H1 (cell line): ENCODE results near the gene AKR7A3. TPM values are rescaled to one million over a fixed set of nuclear protein-coding genes. Genes with fewer than 3 reads are reported as not detected.

Source experiments
- CTCF ChIA-PET: fragments of 300-600 bp; sonication (Branson Sonifier 250); formaldehyde crosslinking; loops from one replicate; lab custom pipeline; 2021; ENCODE audit not compliant: partially characterized antibody; lab: Charles Lee
- POLR2A ChIA-PET: fragments of 300-600 bp; sonication (Branson Sonifier 250); formaldehyde crosslinking; loops from one replicate; lab custom pipeline; 2021; ENCODE audit warnings: inconsistent platforms; ENCODE audit not compliant: partially characterized antibody; lab: Charles Lee
- DNase-seq, 2 experiments: peaks; one replicate each; pipeline versions ENCODE4 v3.0.0 to v3.0.0-alpha.2; 2010 to 2022; ENCODE audit warnings: low spot score in 2 of 2, low read depth in 1 of 2, mixed read lengths in 1 of 2
- FAIRE-seq: peaks from 2 replicates; lab custom pipeline; 2011; peaks lifted over from hg19 to GRCh38; lab: Jason Lieb, UNC
- H2AFZ ChIP-seq: 2 replicates; pipeline ENCODE4 v1.8.1; 2012; ENCODE audit warnings: low read length, inconsistent platforms
- H2AK5ac ChIP-seq: 2 replicates; pipeline ENCODE4 v1.6.1; 2013; ENCODE audit warnings: low read depth, low read length
- H2BK120ac ChIP-seq: replicated peaks from 2 replicates; pipeline ENCODE3; 2013; ENCODE audit warnings: low read depth, low read length, inconsistent platforms
- H2BK12ac ChIP-seq: 2 replicates; pipeline ENCODE4 v1.6.1; 2013; ENCODE audit warnings: low read depth, low read length
- H2BK15ac ChIP-seq: 2 replicates; pipeline ENCODE4 v1.6.1; 2013; ENCODE audit warnings: low read length
- H2BK20ac ChIP-seq: 2 replicates; pipeline ENCODE4 v1.6.1; 2013; ENCODE audit warnings: low read length
- H2BK5ac ChIP-seq: 2 replicates; pipeline ENCODE4 v1.6.1; 2013; ENCODE audit warnings: low read depth, low read length
- H3K14ac ChIP-seq: 2 replicates; pipeline ENCODE4 v1.6.1; 2013; ENCODE audit warnings: inconsistent platforms; ENCODE audit not compliant: insufficient read length
- H3K18ac ChIP-seq: 2 replicates; pipeline ENCODE4 v1.6.1; 2013; ENCODE audit warnings: low read length; ENCODE audit errors: extremely low read depth
- H3K23ac ChIP-seq: 2 replicates; pipeline ENCODE4 v1.6.1; 2013; ENCODE audit warnings: inconsistent platforms; ENCODE audit not compliant: insufficient read length
- H3K23me2 ChIP-seq: 2 replicates; pipeline ENCODE4 v1.6.1; 2013; ENCODE audit warnings: low read depth, low read length
- H3K27ac ChIP-seq: 2 replicates; pipeline ENCODE4 v1.6.1; 2011; ENCODE audit warnings: low read depth, low read length, inconsistent platforms
- H3K27me3 ChIP-seq, 4 experiments: replicated peaks in 1 of 4; 1 replicate in 1 of 4; 2 replicates in 3 of 4; pipeline versions ENCODE4 v1.6.1 to v1.8.1; 2011 to 2013; ENCODE audit warnings: low read length in 3 of 4, mild to moderate bottlenecking in 3 of 4, inconsistent platforms in 2 of 4, mixed read lengths in 2 of 4, moderate library complexity in 1 of 4; ENCODE audit not compliant: control insufficient read depth in 3 of 4, insufficient read depth in 3 of 4; ENCODE audit errors: extremely low read depth in 1 of 4
- H3K36me3 ChIP-seq, 4 experiments: 2 replicates each; pipeline versions ENCODE4 v1.6.1 to v1.8.1; 2011 to 2013; ENCODE audit warnings: mild to moderate bottlenecking in 4 of 4, low read length in 3 of 4, moderate library complexity in 2 of 4, control low read depth in 1 of 4, inconsistent platforms in 1 of 4; ENCODE audit not compliant: insufficient read depth in 4 of 4, control insufficient read depth in 2 of 4
- H3K4ac ChIP-seq: replicated peaks from 2 replicates; pipeline ENCODE3; 2013; ENCODE audit warnings: low read length, low read depth, mixed read lengths, inconsistent platforms; ENCODE audit not compliant: insufficient read length
- H3K4me1 ChIP-seq, 4 experiments: replicated peaks in 1 of 4; 1 replicate in 1 of 4; 2 replicates in 3 of 4; pipeline versions ENCODE4 v1.6.1 to v1.8.1; 2011 to 2013; ENCODE audit warnings: low read length in 3 of 4, inconsistent platforms in 2 of 4, mixed read lengths in 1 of 4; ENCODE audit not compliant: insufficient read depth in 4 of 4, control insufficient read depth in 3 of 4
- H3K4me2 ChIP-seq, 2 experiments: 2 replicates each; pipeline versions ENCODE4 v1.6.1 to v1.8.1; 2011 to 2013; ENCODE audit warnings: low read depth in 2 of 2, low read length in 2 of 2, control low read depth in 1 of 2, inconsistent platforms in 1 of 2, mild to moderate bottlenecking in 1 of 2; ENCODE audit not compliant: insufficient read depth in 1 of 2
- H3K4me3 ChIP-seq, 4 experiments: fragments of 200-600, 300-600 bp in 1 of 4; sonication (generic), shearing (Covaris generic), sonication (Bioruptor Twin) in 1 of 4; 2 replicates each; pipeline versions ENCODE4 v1.5.1 to v1.8.1; 2011 to 2016; ENCODE audit warnings: low read length in 4 of 4, low read depth in 3 of 4, control low read depth in 2 of 4, inconsistent platforms in 2 of 4, mild to moderate bottlenecking in 2 of 4, mixed read lengths in 1 of 4, moderate library complexity in 1 of 4; ENCODE audit not compliant: insufficient read depth in 2 of 4; ENCODE audit errors: extremely low read depth in 1 of 4
- H3K56ac ChIP-seq: replicated peaks from 2 replicates; pipeline ENCODE3; 2013; ENCODE audit warnings: low read depth, mild to moderate bottlenecking, mixed read lengths, low read length, inconsistent platforms; ENCODE audit not compliant: insufficient read length
- H3K79me1 ChIP-seq: 2 replicates; pipeline ENCODE4 v1.6.1; 2013; ENCODE audit warnings: low read depth, low read length, control low read depth
- H3K79me2 ChIP-seq, 2 experiments: 2 replicates each; pipeline versions ENCODE4 v1.6.1 to v1.8.1; 2012 to 2013; ENCODE audit warnings: low read length in 2 of 2, mild to moderate bottlenecking in 2 of 2, inconsistent platforms in 1 of 2; ENCODE audit not compliant: insufficient read depth in 2 of 2, control insufficient read depth in 1 of 2
- H3K9ac ChIP-seq, 4 experiments: replicated peaks in 1 of 4; 1 replicate in 1 of 4; 2 replicates in 3 of 4; pipeline versions ENCODE4 v1.6.1 to v1.8.1; 2011 to 2013; ENCODE audit warnings: low read depth in 3 of 4, low read length in 3 of 4, control low read depth in 2 of 4, mild to moderate bottlenecking in 2 of 4, moderate library complexity in 2 of 4, inconsistent platforms in 1 of 4; ENCODE audit errors: extremely low read depth in 1 of 4
- H3K9me3 ChIP-seq, 2 experiments: 2 replicates each; pipeline versions ENCODE4 v1.6.1 to v1.8.1; 2012 to 2013; ENCODE audit warnings: mild to moderate bottlenecking in 2 of 2, moderate library complexity in 2 of 2, control low read depth in 1 of 2, inconsistent platforms in 1 of 2, low read depth in 1 of 2, low read length in 1 of 2, mixed read lengths in 1 of 2; ENCODE audit not compliant: insufficient read depth in 2 of 2
- H4K20me1 ChIP-seq, 2 experiments: replicated peaks in 1 of 2; 2 replicates each; pipeline versions ENCODE3 to v1.8.1; 2011 to 2013; ENCODE audit warnings: inconsistent platforms in 2 of 2, low read length in 2 of 2, mild to moderate bottlenecking in 1 of 2; ENCODE audit not compliant: insufficient read depth in 2 of 2, control insufficient read depth in 1 of 2
- H4K5ac ChIP-seq: 2 replicates; pipeline ENCODE4 v1.6.1; 2013; ENCODE audit warnings: low read length, low read depth, mixed read lengths, inconsistent platforms; ENCODE audit not compliant: insufficient read length
- H4K8ac ChIP-seq: 2 replicates; pipeline ENCODE4 v1.8.0; 2013; ENCODE audit warnings: mild to moderate bottlenecking, moderate library complexity, low read length, inconsistent platforms; ENCODE audit not compliant: insufficient read depth; ENCODE audit errors: extremely low read depth
- H4K91ac ChIP-seq: replicated peaks from 2 replicates; pipeline ENCODE3; 2013; ENCODE audit warnings: low read length, mixed read lengths, inconsistent platforms; ENCODE audit not compliant: insufficient read length
- ASH2L ChIP-seq: fragments of 200-600, 300-600 bp; sonication (generic); IDR thresholded peaks from one replicate; pipeline ENCODE4 v1.7.1; 2017; ENCODE audit warnings: low read length
- ATF2 ChIP-seq: IDR thresholded peaks from 2 replicates; pipeline ENCODE4 v1.6.1; 2012; ENCODE audit warnings: low read length, inconsistent platforms
- CHD1 ChIP-seq: IDR thresholded peaks from 2 replicates; pipeline ENCODE4 v1.6.1; 2012; ENCODE audit warnings: low read depth, low read length, improper control_type of control experiment
- EGR1 ChIP-seq: IDR thresholded peaks from 2 replicates; pipeline ENCODE4 v1.6.1; 2011; ENCODE audit warnings: low read depth, low read length, borderline replicate concordance
- EZH2 ChIP-seq: fragments of 200-600 bp; sonication (generic); IDR thresholded peaks from 2 replicates; pipeline ENCODE4 v1.7.1; 2012; ENCODE audit warnings: low read depth, mild to moderate bottlenecking, moderate library complexity, low read length, inconsistent platforms; ENCODE audit not compliant: severe bottlenecking
- GTF2F1 ChIP-seq: IDR thresholded peaks from 2 replicates; pipeline ENCODE4 v1.6.1; 2012; ENCODE audit warnings: low read depth, low read length, improper control_type of control experiment, borderline replicate concordance
- HDAC6 ChIP-seq: IDR thresholded peaks from one replicate; pipeline ENCODE4 v1.7.1; 2012; ENCODE audit warnings: low read depth, mild to moderate bottlenecking, inconsistent platforms, low read length, moderate library complexity
- KDM4A ChIP-seq: IDR thresholded peaks from one replicate; pipeline ENCODE4 v1.7.1; 2012; ENCODE audit warnings: low read depth, mild to moderate bottlenecking, moderate library complexity, low read length, inconsistent platforms; ENCODE audit not compliant: severe bottlenecking
- KDM5A ChIP-seq: fragments of 200-600 bp; IDR thresholded peaks from 2 replicates; pipeline ENCODE4 v1.7.1; 2012; ENCODE audit warnings: mild to moderate bottlenecking, low read length, inconsistent platforms, mixed read lengths
- POLR2A ChIP-seq, 2 experiments: IDR thresholded peaks; 1 replicate in 1 of 2; 2 replicates in 1 of 2; pipeline ENCODE4 v1.6.1; 2011; ENCODE audit warnings: low read depth in 2 of 2, low read length in 2 of 2, mild to moderate bottlenecking in 2 of 2; ENCODE audit errors: control extremely low read depth in 1 of 2
- SP1 ChIP-seq: IDR thresholded peaks from 2 replicates; pipeline ENCODE4 v1.6.1; 2011; ENCODE audit warnings: low read depth, low read length
- TBP ChIP-seq: IDR thresholded peaks from 2 replicates; pipeline ENCODE4 v1.6.1; 2011; ENCODE audit warnings: low read depth, low read length, improper control_type of control experiment
- TEAD4 ChIP-seq: IDR thresholded peaks from 2 replicates; pipeline ENCODE4 v1.6.1; 2012; ENCODE audit warnings: low read depth, low read length, inconsistent platforms, mixed read lengths
- YY1 ChIP-seq: IDR thresholded peaks from 2 replicates; pipeline ENCODE4 v1.6.1; 2011; ENCODE audit warnings: low read depth, mild to moderate bottlenecking, low read length
- WGBS, 2 experiments: shearing (Covaris generic) in 1 of 2; methylation state at CpG; one replicate each; pipeline versions ENCODE4 v1.1.6 to v1.1.7; 2013 to 2015; ENCODE audit warnings: low lambda C conversion rate in 2 of 2, mixed read lengths in 2 of 2, inconsistent platforms in 1 of 2, low coverage in 1 of 2, missing lambda C conversion rate in 1 of 2; ENCODE audit not compliant: insufficient replicate concordance in 2 of 2, insufficient coverage in 1 of 2, insufficient read length in 1 of 2; ENCODE audit errors: extremely low coverage in 1 of 2, missing lambda C conversion rate in 1 of 2; 5-methylcytosine and 5-hydroxymethylcytosine counted together
- polyA plus RNA-seq, 7 experiments: library from polyadenylated mRNA; depleted of rRNA in 3 of 7; stranded (reverse) in 5 of 7; unstranded in 2 of 7; fragments of >200 nt in 5 of 7; fragments of 200-250 nt in 2 of 7; gene quantifications; 1 replicate in 5 of 7; 2 replicates in 1 of 7; 4 replicates in 1 of 7; pipeline versions ENCODE4 v1.2.1 to v1.2.3, GENCODE V29; 2011 to 2013; ENCODE audit warnings: missing spikeins in 2 of 7, mixed read lengths in 2 of 7
- total RNA-seq: library from RNA; stranded (reverse); fragmentation: NEBNext Ultra II Directional; extraction: Animal tissue kit (Norgen Biotek cat#: 25700); gene quantifications from 2 replicates; pipeline ENCODE4 v1.2.1, GENCODE V29; 2021

The AKR7A3 gene
- total and polyA plus RNA-seq, 2 of the 8 experiments (the other 6 are each of a cell fraction or from before 2014, with no cell fraction given), result 0.62 to 0.65 TPM

GRCh38 chr1:19274636-19275035, 13.9 kb downstream of the AKR7A3 start:
- no peaks in the 10 kb centered on the region for H3K4me1 ChIP-seq
- H2BK20ac ChIP-seq, result no peak overlapping the region
- no peak for TF ChIP-seq POLR2A (IDR thresholded peaks at IDR 0.05; ENCODE audit: control extremely low read depth in 1 of 2, low read depth in 2 of 2, low read length in 2 of 2)
- TF ChIP-seq KDM4A, result no peak
- TF ChIP-seq ATF2, result no peak
- TF ChIP-seq ASH2L, result no peak
- no peak for TF ChIP-seq GTF2F1
- no peak for TF ChIP-seq CHD1
- TF ChIP-seq TEAD4, result no peak
- TF ChIP-seq SP1, result no peak
- no peak for TF ChIP-seq KDM5A
- no peak for TF ChIP-seq EZH2
- no peak for TF ChIP-seq TBP
- no peak for TF ChIP-seq YY1
- no peak for TF ChIP-seq EGR1
- no peak for TF ChIP-seq HDAC6

More at GRCh38 chr1:19274636-19275035, 13.9 kb downstream of the AKR7A3 start:
- no peak overlapping the region for H4K8ac ChIP-seq
- no peak for DNase-seq
- H3K4ac ChIP-seq, result no peak overlapping the region
- no peak for FAIRE-seq
- no peak overlapping the region for H4K5ac ChIP-seq
- ChIA-PET CTCF (no interaction called here), POLR2A (interaction anchor here (1.8 kb wide), 1 partner anchor 23 kb away, joined by 4 read pairs; the partner anchor contains the start of genes EMC1 and MRTO4)
- H3K18ac ChIP-seq, result no peak overlapping the region
- peaks cover 0 to 3% (median 1%) of the 10 kb centered on the region in 4 experiments; a peak in 1 of 7 replicates for H3K27me3 ChIP-seq
- no peak overlapping the region for H3K4me3 ChIP-seq
- no peak overlapping the region for H3K9ac ChIP-seq
- no peaks in the 10 kb centered on the region for H3K9me3 ChIP-seq
- H4K20me1 ChIP-seq, result no peaks in the 10 kb centered on the region
- H3K14ac ChIP-seq, result no peak overlapping the region
- H3K56ac ChIP-seq, result no peak overlapping the region
- 89% methylated on average over 5 of the region's 5 CpGs; no CpG with 5 or more reads in 1 of the 2 experiments for WGBS, 2 experiments
- H2BK120ac ChIP-seq, result no peak overlapping the region
- H3K4me2 ChIP-seq, result peak overlapping the region in 1 of 2 experiments; percentile 48; a peak in 1 of 4 replicates
- H3K23me2 ChIP-seq, result no peaks in the 10 kb centered on the region
- H2BK15ac ChIP-seq, result no peak overlapping the region
- H3K79me2 ChIP-seq, result no peaks in the 10 kb centered on the region
- H3K36me3 ChIP-seq, result no peaks in the 10 kb centered on the region
- no peak overlapping the region for H2AFZ ChIP-seq
- no peak overlapping the region for H3K23ac ChIP-seq
- H4K91ac ChIP-seq, result no peak overlapping the region
- H2AK5ac ChIP-seq, result no peak overlapping the region
- no peak overlapping the region for H2BK5ac ChIP-seq
- no peak overlapping the region for H3K27ac ChIP-seq
- no peaks in the 10 kb centered on the region for H3K79me1 ChIP-seq
- no peak overlapping the region for H2BK12ac ChIP-seq
